Middle frontal gyrus (tissue), 1 donor: ENCODE results near the gene MRPL57.
"Not testable (repeated sequence)": the region's sequence is repeated elsewhere in the genome, so short reads cannot be mapped to it uniquely, and the experiment has no call there.

ENCODE experiments used
- DNase-seq: peaks from one replicate; pipeline ENCODE4 v3.0.0-alpha.2; 2015; ENCODE audit warnings: low spot score; ENCODE audit errors: extremely low spot score

The MRPL57 gene

GRCh38 chr13:21194756-21195155, 18.3 kb downstream of the MRPL57 start:
- DNase-seq = not testable (repeated sequence)

- not testable (repeated sequence) for DNase-seq
Measured at GRCh38 chr13:21197606-21198225, 21.3 kb downstream of the MRPL57 start.

GRCh38 chr13:21198391-21198790, 21.9 kb downstream of the MRPL57 start:
- DNase-seq = not testable (repeated sequence)

GRCh38 chr13:21201456-21202190, 25.2 kb downstream of the MRPL57 start:
- DNase-seq = not testable (repeated sequence)

- DNase-seq = no peak
Measured at GRCh38 chr13:21202767-21203531, 26.5 kb downstream of the MRPL57 start.

- no peak for DNase-seq
Measured at GRCh38 chr13:21208652-21209154, 32.2 kb downstream of the MRPL57 start.

GRCh38 chr13:21212138-21212775, 35.8 kb downstream of the MRPL57 start:
- no peak for DNase-seq

- not testable (repeated sequence) for DNase-seq
Measured at GRCh38 chr13:21215419-21215818, 39.0 kb downstream of the MRPL57 start.

GRCh38 chr13:21216332-21216731, 39.9 kb downstream of the MRPL57 start:
- DNase-seq = no peak

GRCh38 chr13:21218351-21219035, 42.0 kb downstream of the MRPL57 start:
- no peak for DNase-seq

- no peak for DNase-seq
Measured at GRCh38 chr13:21219036-21219381, 42.6 kb downstream of the MRPL57 start.

- not testable (repeated sequence) for DNase-seq
Measured at GRCh38 chr13:21219716-21220115, 43.3 kb downstream of the MRPL57 start.

GRCh38 chr13:21221268-21221667, 44.8 kb downstream of the MRPL57 start:
- DNase-seq = no peak

GRCh38 chr13:21225082-21225481, 48.6 kb downstream of the MRPL57 start:
- no peak for DNase-seq

- no peak for DNase-seq
Measured at GRCh38 chr13:21225841-21226581, 49.6 kb downstream of the MRPL57 start.

- no peak for DNase-seq
Measured at GRCh38 chr13:21227917-21228316, 51.5 kb downstream of the MRPL57 start.
